Thoracic aorta endothelial cell (primary cell): ENCODE measurements around the gene MYRFL. TPM values are rescaled to one million over a fixed set of nuclear protein-coding genes. Genes with fewer than 3 reads are reported as not detected.

Experiments used
- total RNA-seq: library from RNA; depleted of rRNA; stranded (reverse); fragments of >200 nt; gene quantifications from 2 replicates; pipeline ENCODE4 v1.2.3, GENCODE V29; 2012

The MYRFL gene
- total RNA-seq: 0.14 and 0.40 TPM in 2 replicates

GRCh38 chr12:69824966-69825560 is at the start of gene MYRFL:
TSS of gene MYRFL (plus strand) at chr12:69825227. CDS start at chr12:69825518, 291 bp downstream.

Other genes starting within 250 kb of the MYRFL start
- 430 and 444 TPM in 2 replicates for gene CCT2, start 239.8 kb upstream of the MYRFL start, total RNA-seq
- not detected in 2 replicates for gene LRRC10, start 214.3 kb upstream of the MYRFL start, total RNA-seq
- 0.07 and 0.13 TPM in 2 replicates for gene BEST3, start 125.9 kb upstream of the MYRFL start, total RNA-seq
- 28.0 and 46.5 TPM in 2 replicates for gene RAB3IP, start 86.4 kb upstream of the MYRFL start, total RNA-seq